SJSA1 (cell line): ENCODE measurements around the gene TRIM44. TPM values are rescaled to one million over a fixed set of nuclear protein-coding genes. Genes with fewer than 3 reads are reported as not detected.
"Not testable (repeated sequence)": the region's sequence is repeated elsewhere in the genome, so short reads cannot be mapped to it uniquely, and the experiment has no call there.

Source experiments
- DNase-seq, 2 experiments: peaks; one replicate each; pipeline ENCODE4 v3.0.0-alpha.2; 2015 to 2020; ENCODE audit warnings: low spot score in 2 of 2, low read depth in 1 of 2
- H3K27ac ChIP-seq: fragments of 250-450 bp; sonication (Bioruptor Pico); 2 replicates; pipeline ENCODE4 v1.5.1; 2020; ENCODE audit warnings: mild to moderate bottlenecking, moderate library complexity
- H3K27me3 ChIP-seq: fragments of 250-450 bp; sonication (Bioruptor Pico); replicated peaks from 2 replicates; pipeline ENCODE4 v1.5.1; 2020; ENCODE audit warnings: mild to moderate bottlenecking, moderate library complexity
- H3K36me3 ChIP-seq: fragments of 250-450 bp; sonication (Bioruptor Pico); 2 replicates; pipeline ENCODE4 v1.5.1; 2020; ENCODE audit warnings: mild to moderate bottlenecking
- H3K4me1 ChIP-seq: fragments of 250-450 bp; sonication (Bioruptor Pico); replicated peaks from 2 replicates; pipeline ENCODE4 v1.6.1; 2021; ENCODE audit warnings: mild to moderate bottlenecking
- H3K4me3 ChIP-seq: fragments of 250-450 bp; sonication (Bioruptor Pico); 2 replicates; pipeline ENCODE4 v1.5.1; 2020; ENCODE audit warnings: mild to moderate bottlenecking
- H3K9me3 ChIP-seq: fragments of 250-450 bp; sonication (Bioruptor Pico); replicated peaks from 2 replicates; pipeline ENCODE4 v1.5.1; 2020; ENCODE audit warnings: mild to moderate bottlenecking
- total RNA-seq: library from RNA; depleted of rRNA; stranded (reverse); fragments of >200 nt; shearing (Covaris generic); gene quantifications from 2 replicates; pipeline ENCODE4 v1.2.3, GENCODE V29; 2014

The TRIM44 gene
- total RNA-seq, 1 experiment from 2014 or later = 64.5 TPM

GRCh38 chr11:35826949-35827348 is 164.4 kb downstream of the TRIM44 start:
- H3K4me3 ChIP-seq = no peak overlapping the region
- H3K27ac ChIP-seq = no peak overlapping the region
- no peaks in the 10 kb centered on the region for H3K27me3 ChIP-seq
- DNase-seq = no peak
- H3K4me1 ChIP-seq = no peaks in the 10 kb centered on the region
- H3K36me3 ChIP-seq = no peaks in the 10 kb centered on the region
- no peaks in the 10 kb centered on the region for H3K9me3 ChIP-seq

- H3K36me3 ChIP-seq = no peaks in the 10 kb centered on the region
- no peaks in the 10 kb centered on the region for H3K9me3 ChIP-seq
- H3K27ac ChIP-seq = no peak overlapping the region
- no peak for DNase-seq
- H3K4me3 ChIP-seq = no peak overlapping the region
- no peaks in the 10 kb centered on the region for H3K4me1 ChIP-seq
- no peaks in the 10 kb centered on the region for H3K27me3 ChIP-seq
These were observed 173.6 kb downstream of the TRIM44 start for GRCh38 chr11:35836205-35836604.

- H3K36me3 ChIP-seq = no peaks in the 10 kb centered on the region
- H3K4me3 ChIP-seq = no peak overlapping the region
- H3K9me3 ChIP-seq = no peaks in the 10 kb centered on the region
- no peaks in the 10 kb centered on the region for H3K4me1 ChIP-seq
- H3K27ac ChIP-seq = no peak overlapping the region
- no peaks in the 10 kb centered on the region for H3K27me3 ChIP-seq
- no peak for DNase-seq
These were observed 175.5 kb downstream of the TRIM44 start for GRCh38 chr11:35838071-35838470.

DNA sequence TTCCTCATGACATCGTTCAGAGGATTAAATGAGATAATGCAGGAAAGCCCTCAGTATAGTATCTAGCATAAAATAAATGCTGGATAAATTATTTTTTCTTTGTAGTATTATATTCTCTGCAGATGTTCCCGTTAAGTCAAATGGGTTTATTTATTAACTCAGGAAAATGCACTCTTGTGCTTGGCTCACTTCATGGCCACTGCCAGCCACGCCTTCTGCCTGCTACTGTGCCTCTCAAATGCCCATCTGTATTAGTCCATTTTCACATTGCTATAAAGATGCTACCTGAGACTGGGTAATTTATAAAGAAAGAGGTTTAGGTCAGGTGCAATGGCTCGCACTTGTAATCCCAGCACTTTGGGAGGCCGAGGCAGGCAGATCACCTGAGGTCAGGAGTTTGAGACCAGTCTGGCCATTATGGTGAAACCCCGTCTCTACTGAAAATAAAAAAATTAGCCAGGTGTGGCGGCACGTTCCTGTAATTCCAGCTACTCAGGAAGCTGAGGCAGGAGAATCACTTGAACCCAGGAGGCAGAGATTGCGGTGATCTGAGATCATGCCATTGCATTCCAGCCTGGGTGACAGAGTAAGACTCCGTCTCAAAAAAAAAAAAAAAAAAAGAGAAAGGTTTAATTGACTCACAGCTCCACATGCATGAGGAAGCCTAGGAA is 176.3 kb downstream of the TRIM44 start:
- H3K4me3 ChIP-seq, H3K4me1 ChIP-seq, H3K9me3 ChIP-seq, H3K27me3 ChIP-seq, H3K27ac ChIP-seq, H3K36me3 ChIP-seq, DNase-seq: not testable (repeated sequence)

DNA sequence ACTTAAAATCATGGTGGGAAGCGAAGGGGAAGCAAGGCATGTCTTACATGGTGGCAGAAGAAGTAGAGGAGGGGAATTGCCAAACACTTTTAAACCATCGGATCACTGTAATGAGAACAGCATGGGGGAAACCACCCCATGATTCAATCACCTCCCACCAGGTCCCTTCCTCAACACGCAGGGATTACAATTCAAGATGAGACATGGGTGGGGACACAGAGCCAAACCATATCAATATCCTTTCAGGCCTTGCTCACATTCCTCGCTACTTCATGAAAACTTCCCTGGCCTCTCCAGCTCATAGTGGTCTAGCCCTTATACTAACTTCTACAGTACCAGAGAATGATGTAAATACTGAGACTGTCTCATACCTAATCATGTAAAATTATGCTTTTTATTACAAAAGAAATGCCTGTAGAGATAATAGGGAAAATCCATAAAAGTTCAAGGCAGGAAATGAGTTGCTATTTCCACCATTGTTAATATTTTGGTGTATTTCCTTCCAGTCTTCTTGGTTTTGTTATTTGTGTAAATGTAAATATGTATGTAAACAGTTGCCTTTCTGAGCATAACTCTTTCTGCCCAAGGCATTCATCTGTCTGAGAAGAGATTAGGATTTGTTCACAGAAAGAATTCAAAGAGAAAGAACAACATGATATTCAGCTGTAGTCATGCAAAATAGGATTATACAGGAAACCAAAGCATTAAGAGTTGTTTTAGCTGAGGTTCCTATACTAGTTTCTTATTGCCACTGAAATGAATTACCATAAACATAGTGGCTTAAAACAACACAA is 177.0 kb downstream of the TRIM44 start:
- no peaks in the 10 kb centered on the region for H3K4me1 ChIP-seq

DNA sequence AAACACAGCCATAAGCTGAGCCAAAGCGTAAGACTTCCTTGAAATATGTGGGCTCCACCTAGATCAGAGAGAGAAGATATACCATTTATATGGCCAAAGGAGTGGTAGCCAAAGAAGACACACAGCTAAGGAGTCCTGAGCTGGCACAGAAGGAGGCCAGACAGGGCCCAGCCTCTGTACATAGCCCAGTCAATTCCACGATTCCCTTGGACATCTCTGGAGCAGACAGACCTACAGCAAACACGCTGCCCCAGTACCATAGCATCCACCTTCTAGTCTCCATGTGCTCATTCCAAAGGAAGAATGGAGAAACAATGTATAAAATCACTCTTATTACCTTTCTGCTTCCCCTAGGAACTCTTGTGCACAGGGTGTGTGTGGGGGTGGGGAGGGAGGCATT is 179.2 kb downstream of the TRIM44 start:
- no peak for DNase-seq
- peaks cover 7% of the 10 kb centered on the region; the same call in 1 of the 2 replicates for H3K27me3 ChIP-seq
- H3K4me3 ChIP-seq = no peak overlapping the region
- H3K27ac ChIP-seq = no peak overlapping the region
- H3K36me3 ChIP-seq = no peaks in the 10 kb centered on the region
- H3K4me1 ChIP-seq = no peaks in the 10 kb centered on the region
- no peaks in the 10 kb centered on the region for H3K9me3 ChIP-seq

More for the DNA sequence above, 177.0 kb downstream of the TRIM44 start:
- no peaks in the 10 kb centered on the region for H3K9me3 ChIP-seq
- DNase-seq = no peak
- H3K27ac ChIP-seq = no peak overlapping the region
- H3K36me3 ChIP-seq = no peaks in the 10 kb centered on the region
- 0 out of 2 replicates have a peak, but pooled peaks cover under 1% of the 10 kb centered on the region for H3K27me3 ChIP-seq
- no peak overlapping the region for H3K4me3 ChIP-seq

- Histone ChIP-seq H3K4me3 (no peak overlapping the region), H3K27me3 (peaks cover 7% of the 10 kb centered on the region; the same call in 1 of the 2 replicates), H3K27ac (no peak overlapping the region), H3K9me3 (no peaks in the 10 kb centered on the region), H3K36me3 (no peaks in the 10 kb centered on the region), H3K4me1 (no peaks in the 10 kb centered on the region)
- DNase-seq = no peak
These were observed 180.4 kb downstream of the TRIM44 start for GRCh38 chr11:35842958-35843357.

DNA sequence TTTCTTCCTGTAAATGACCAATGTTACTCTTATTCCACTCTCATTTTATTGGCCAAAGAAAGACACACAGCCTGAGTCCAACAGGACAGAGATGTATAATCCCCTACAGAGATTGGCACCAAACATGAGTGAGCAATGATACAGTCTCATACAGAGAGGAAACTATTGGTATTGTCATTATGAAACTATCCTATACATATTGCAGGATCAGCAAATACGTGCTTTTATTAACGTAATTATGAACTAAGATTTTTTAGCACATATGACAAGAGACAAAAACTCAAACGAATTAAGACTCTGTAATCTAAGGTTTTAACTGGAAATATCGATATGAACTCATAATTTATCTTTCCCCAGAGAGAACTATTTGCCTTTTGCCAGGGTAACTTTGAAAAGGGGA is 182.0 kb downstream of the TRIM44 start:
- Histone ChIP-seq H3K36me3 (no peaks in the 10 kb centered on the region), H3K9me3 (no peaks in the 10 kb centered on the region), H3K4me1 (no peaks in the 10 kb centered on the region), H3K4me3 (no peak overlapping the region), H3K27ac (no peak overlapping the region), H3K27me3 (peaks cover 18% of the 10 kb centered on the region)
- DNase-seq = no peak

DNA sequence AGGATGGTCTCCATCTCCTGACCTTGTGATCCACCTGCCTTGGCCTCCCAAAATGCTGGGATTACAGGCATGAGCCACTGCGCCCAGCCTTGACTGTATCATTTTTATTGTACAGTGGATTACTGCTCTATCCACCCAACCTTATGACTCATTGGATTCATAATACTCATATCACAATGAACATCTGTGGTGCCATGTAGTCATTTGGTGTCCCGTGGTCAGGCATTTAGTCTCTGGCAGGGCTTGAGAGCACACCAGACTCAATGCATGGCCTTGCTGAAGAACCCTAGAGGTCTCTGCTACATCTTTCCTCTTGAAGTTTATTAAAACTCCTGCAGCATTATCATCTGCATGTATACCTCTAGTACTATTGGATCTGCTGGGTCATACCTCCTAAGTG is 183.3 kb downstream of the TRIM44 start:
- no peak overlapping the region for H3K4me3 ChIP-seq
- DNase-seq = no peak
- H3K27me3 ChIP-seq = peaks cover 18% of the 10 kb centered on the region
- H3K36me3 ChIP-seq = no peaks in the 10 kb centered on the region
- no peak overlapping the region for H3K27ac ChIP-seq
- no peaks in the 10 kb centered on the region for H3K4me1 ChIP-seq
- no peaks in the 10 kb centered on the region for H3K9me3 ChIP-seq

DNA sequence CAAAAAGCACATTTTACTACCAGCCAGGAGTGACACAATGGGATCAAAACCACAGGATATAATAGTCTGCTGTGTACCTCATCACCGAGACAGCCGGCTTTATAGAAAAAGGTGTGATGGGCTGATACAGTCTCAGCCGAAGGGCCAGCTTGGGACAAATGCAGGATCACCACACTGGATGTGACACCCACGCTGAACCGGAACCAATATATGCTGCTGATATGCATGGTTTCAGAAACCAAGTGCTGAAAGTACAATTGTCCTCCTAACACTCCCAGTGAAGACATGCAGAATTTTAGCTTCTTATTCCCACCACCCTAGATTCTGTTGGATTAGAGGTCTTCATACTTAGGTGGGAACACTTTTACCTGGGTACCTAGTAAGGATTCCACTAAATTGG is 184.3 kb downstream of the TRIM44 start:
- DNase-seq = no peak
- Histone ChIP-seq H3K9me3 (no peaks in the 10 kb centered on the region), H3K27ac (no peak overlapping the region), H3K4me3 (no peak overlapping the region), H3K36me3 (no peaks in the 10 kb centered on the region), H3K27me3 (peaks cover 18% of the 10 kb centered on the region), H3K4me1 (no peaks in the 10 kb centered on the region)

GRCh38 chr11:35847473-35847872 is 184.9 kb downstream of the TRIM44 start:
- DNase-seq = no peak
- no peaks in the 10 kb centered on the region for H3K36me3 ChIP-seq
- no peak overlapping the region for H3K4me3 ChIP-seq

DNA sequence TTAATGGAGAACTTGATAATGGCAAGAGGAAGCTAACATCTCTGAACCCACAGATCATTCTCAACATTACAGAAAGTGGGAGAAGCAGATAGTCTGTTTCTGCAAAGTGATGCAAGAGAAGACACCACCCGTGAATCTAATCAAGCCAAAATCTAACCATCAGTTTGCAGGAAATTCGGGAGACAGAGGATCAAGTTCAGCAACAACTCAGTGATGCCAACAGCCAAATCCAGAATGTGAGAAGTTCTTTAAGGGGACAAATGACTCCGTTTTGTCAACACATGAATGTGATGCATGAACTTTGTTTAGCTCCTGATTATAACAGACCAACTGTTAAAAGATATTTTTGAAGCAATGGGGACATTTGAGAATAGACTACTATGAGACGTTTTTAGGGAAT is 186.0 kb downstream of the TRIM44 start:
- no peak overlapping the region for H3K27ac ChIP-seq
- H3K9me3 ChIP-seq = no peaks in the 10 kb centered on the region
- peaks cover 18% of the 10 kb centered on the region for H3K27me3 ChIP-seq
- no peak overlapping the region for H3K4me3 ChIP-seq
- H3K36me3 ChIP-seq = no peaks in the 10 kb centered on the region
- H3K4me1 ChIP-seq = no peaks in the 10 kb centered on the region
- DNase-seq = no peak

More at GRCh38 chr11:35847473-35847872, 184.9 kb downstream of the TRIM44 start:
- Histone ChIP-seq H3K27me3 (peaks cover 18% of the 10 kb centered on the region), H3K4me1 (no peaks in the 10 kb centered on the region), H3K27ac (no peak overlapping the region), H3K9me3 (no peaks in the 10 kb centered on the region)

GRCh38 chr11:35850191-35850590 is 187.6 kb downstream of the TRIM44 start:
- Histone ChIP-seq H3K27me3 (peaks cover 14% of the 10 kb centered on the region), H3K36me3 (no peaks in the 10 kb centered on the region), H3K27ac (no peak overlapping the region), H3K9me3 (no peaks in the 10 kb centered on the region), H3K4me3 (no peak overlapping the region), H3K4me1 (no peaks in the 10 kb centered on the region)
- DNase-seq = no peak

- Histone ChIP-seq H3K4me1 (no peaks in the 10 kb centered on the region), H3K4me3 (no peak overlapping the region), H3K27ac (no peak overlapping the region), H3K9me3 (no peaks in the 10 kb centered on the region), H3K27me3 (peaks cover 10% of the 10 kb centered on the region), H3K36me3 (no peaks in the 10 kb centered on the region)
- DNase-seq = no peak
These were observed 188.8 kb downstream of the TRIM44 start for GRCh38 chr11:35851342-35851741.
